ENCODE data around the gene GGCT. TPM values are rescaled to one million over a fixed set of nuclear protein-coding genes. Genes with fewer than 3 reads are reported as not detected.
"Not testable (repeated sequence)": the region's sequence is repeated elsewhere in the genome, so short reads cannot be mapped to it uniquely, and the experiment has no call there.

Gene GGCT
- total RNA-seq, 1 experiment from 2014 or later = 73.5 TPM

GRCh38 chr7:30503274-30504212 is 1.1 kb downstream of the GGCT start:
- H3K36me3 ChIP-seq (ENCODE audit: insufficient read depth, low read length) = peaks cover 35% of the 10 kb centered on the region
- H4K20me1 ChIP-seq (ENCODE audit: insufficient read depth, low read depth, low read length) = 0 out of 2 replicates have a peak, but pooled peaks cover 5% of the 10 kb centered on the region
- DNase-seq = peak; percentile 34
- H3K9me2 ChIP-seq (replicated peaks; ENCODE audit: insufficient read depth, low read length) = no peaks in the 10 kb centered on the region
- H3K79me2 ChIP-seq (ENCODE audit: low read length) = peaks cover 56% of the 10 kb centered on the region
- H3K4me2 ChIP-seq (ENCODE audit: low read depth, low read length, poor library complexity, severe bottlenecking) = peak overlapping the region; percentile 97
- H2AFZ ChIP-seq (ENCODE audit: low read length) = no peak overlapping the region
- peaks cover 28% of the 10 kb centered on the region for H3K4me1 ChIP-seq (ENCODE audit: low read length)
- no peak overlapping the region for H3K27ac ChIP-seq (ENCODE audit: low read length)
- H3K9me3 ChIP-seq (ENCODE audit: low read length) = no peaks in the 10 kb centered on the region
- peak overlapping the region; percentile 84 for H3K4me3 ChIP-seq (ENCODE audit: low read length)
- H3K9ac ChIP-seq (ENCODE audit: low read length) = peak overlapping the region; percentile 83
- H3K27me3 ChIP-seq (ENCODE audit: low read length) = no peaks in the 10 kb centered on the region

DNA sequence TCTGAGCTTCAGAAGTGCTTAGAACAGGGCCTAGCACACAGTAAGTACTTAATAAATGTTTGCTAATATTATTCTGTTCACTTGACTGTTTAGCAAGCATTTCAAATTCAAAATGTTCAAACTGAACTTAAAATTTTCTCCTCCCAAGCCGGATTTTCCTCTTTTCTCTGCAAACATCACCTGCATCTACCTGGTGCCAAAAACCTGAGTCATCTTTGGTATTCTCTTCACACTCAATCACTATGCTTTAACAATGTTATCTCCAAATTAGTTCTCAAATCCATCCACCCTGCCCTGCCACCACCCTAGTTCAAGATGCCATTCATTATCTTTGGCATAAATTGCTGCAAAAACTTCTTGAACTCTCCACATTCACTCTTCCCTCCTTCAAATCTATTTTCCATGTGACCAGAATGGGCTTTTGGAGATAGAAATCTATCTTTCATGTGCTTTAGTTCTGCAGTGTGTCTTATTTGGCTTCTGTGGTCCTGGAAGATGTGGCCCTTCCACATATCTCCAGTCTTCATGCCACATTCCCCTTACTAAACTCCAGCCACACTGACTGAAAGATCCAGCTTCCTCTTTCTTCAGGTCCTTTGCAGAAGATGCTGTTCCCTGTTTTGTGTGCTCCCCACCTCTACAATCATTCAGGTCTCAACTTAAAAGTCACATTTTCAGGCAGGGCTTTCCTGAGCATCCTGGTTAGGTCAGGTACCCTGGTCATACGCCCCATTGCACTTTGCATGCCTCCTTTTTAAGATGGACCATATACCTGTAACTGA is 2.0 kb downstream of the GGCT start:
- H3K36me3 ChIP-seq (ENCODE audit: insufficient read depth, low read length) = peaks cover 39% of the 10 kb centered on the region
- 0 out of 2 replicates have a peak, but pooled peaks cover 6% of the 10 kb centered on the region for H4K20me1 ChIP-seq (ENCODE audit: insufficient read depth, low read depth, low read length)
- no peak overlapping the region for H3K27ac ChIP-seq (ENCODE audit: low read length)
- peak overlapping the region; percentile 84 for H3K4me3 ChIP-seq (ENCODE audit: low read length)
- no peaks in the 10 kb centered on the region for H3K9me2 ChIP-seq (replicated peaks; ENCODE audit: insufficient read depth, low read length)
- DNase-seq = peak; percentile 44
- H3K9ac ChIP-seq (ENCODE audit: low read length) = peak overlapping the region; percentile 83; the same call in 1 of the 2 replicates
- H3K4me1 ChIP-seq (ENCODE audit: low read length) = peaks cover 28% of the 10 kb centered on the region
- peaks cover 56% of the 10 kb centered on the region for H3K79me2 ChIP-seq (ENCODE audit: low read length)
- H3K9me3 ChIP-seq (ENCODE audit: low read length) = no peaks in the 10 kb centered on the region
- H2AFZ ChIP-seq (ENCODE audit: low read length) = no peak overlapping the region
- peak overlapping the region; percentile 97 for H3K4me2 ChIP-seq (ENCODE audit: low read depth, low read length, poor library complexity, severe bottlenecking)
- no peaks in the 10 kb centered on the region for H3K27me3 ChIP-seq (ENCODE audit: low read length)

- H3K9me3 ChIP-seq (ENCODE audit: low read length) = no peaks in the 10 kb centered on the region
- H3K9me2 ChIP-seq (replicated peaks; ENCODE audit: insufficient read depth, low read length) = no peaks in the 10 kb centered on the region
- H3K4me1 ChIP-seq (ENCODE audit: low read length) = peaks cover 28% of the 10 kb centered on the region
- no peak overlapping the region for H3K4me3 ChIP-seq (ENCODE audit: low read length)
- H3K4me2 ChIP-seq (ENCODE audit: low read depth, low read length, poor library complexity, severe bottlenecking) = no peak overlapping the region
- no peak overlapping the region for H3K27ac ChIP-seq (ENCODE audit: low read length)
- no peak overlapping the region for H2AFZ ChIP-seq (ENCODE audit: low read length)
- no peaks in the 10 kb centered on the region for H3K27me3 ChIP-seq (ENCODE audit: low read length)
- H3K79me2 ChIP-seq (ENCODE audit: low read length) = peaks cover 56% of the 10 kb centered on the region
- 0 out of 2 replicates have a peak, but pooled peaks cover 8% of the 10 kb centered on the region for H4K20me1 ChIP-seq (ENCODE audit: insufficient read depth, low read depth, low read length)
- peaks cover 51% of the 10 kb centered on the region for H3K36me3 ChIP-seq (ENCODE audit: insufficient read depth, low read length)
- no peak overlapping the region for H3K9ac ChIP-seq (ENCODE audit: low read length)
- DNase-seq = no peak
These were observed 3.4 kb downstream of the GGCT start for GRCh38 chr7:30501264-30501663.

- no peak overlapping the region for H3K9ac ChIP-seq (ENCODE audit: low read length)
- no peak overlapping the region for H3K4me3 ChIP-seq (ENCODE audit: low read length)
- H3K27ac ChIP-seq (ENCODE audit: low read length) = no peak overlapping the region
- no peaks in the 10 kb centered on the region for H3K4me1 ChIP-seq (ENCODE audit: low read length)
- DNase-seq = no peak
- H3K79me2 ChIP-seq (ENCODE audit: low read length) = no peaks in the 10 kb centered on the region
- H3K9me2 ChIP-seq (replicated peaks; ENCODE audit: insufficient read depth, low read length) = no peaks in the 10 kb centered on the region
- H3K27me3 ChIP-seq (ENCODE audit: low read length) = no peaks in the 10 kb centered on the region
- 0 out of 2 replicates have a peak, but pooled peaks cover 3% of the 10 kb centered on the region for H4K20me1 ChIP-seq (ENCODE audit: insufficient read depth, low read depth, low read length)
- H3K4me2 ChIP-seq (ENCODE audit: low read depth, low read length, poor library complexity, severe bottlenecking) = no peak overlapping the region
- H3K36me3 ChIP-seq (ENCODE audit: insufficient read depth, low read length) = peaks cover 18% of the 10 kb centered on the region
- H2AFZ ChIP-seq (ENCODE audit: low read length) = no peak overlapping the region
- peaks cover 8% of the 10 kb centered on the region for H3K9me3 ChIP-seq (ENCODE audit: low read length)
These were observed 11.4 kb downstream of the GGCT start for GRCh38 chr7:30493228-30493627.

DNA sequence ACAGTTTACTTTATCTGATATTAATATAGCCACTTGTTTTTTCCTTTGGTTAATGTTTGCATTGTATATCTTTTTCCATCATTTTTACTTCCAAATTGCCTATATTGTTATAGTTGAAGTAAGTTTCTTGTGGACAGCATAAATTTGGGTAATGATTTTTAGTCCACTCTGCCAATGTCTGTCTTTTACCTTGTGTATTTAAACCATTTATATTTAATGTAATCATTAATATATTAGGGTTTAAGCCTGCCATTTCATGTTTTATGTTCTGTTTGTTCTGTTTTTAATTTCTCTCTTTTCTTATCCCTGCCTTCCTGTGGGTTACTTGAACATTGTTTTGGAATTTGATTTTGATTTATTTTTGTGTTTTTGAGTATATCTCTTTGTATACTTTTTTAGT is 13.2 kb downstream of the GGCT start:
- H3K9ac ChIP-seq (ENCODE audit: low read length) = no peak overlapping the region
- no peak for DNase-seq
- no peaks in the 10 kb centered on the region for H3K4me1 ChIP-seq (ENCODE audit: low read length)
- no peaks in the 10 kb centered on the region for H3K9me2 ChIP-seq (replicated peaks; ENCODE audit: insufficient read depth, low read length)
- H3K9me3 ChIP-seq (ENCODE audit: low read length) = peaks cover 8% of the 10 kb centered on the region
- no peaks in the 10 kb centered on the region for H3K27me3 ChIP-seq (ENCODE audit: low read length)
- no peak overlapping the region for H3K4me2 ChIP-seq (ENCODE audit: low read depth, low read length, poor library complexity, severe bottlenecking)
- H2AFZ ChIP-seq (ENCODE audit: low read length) = no peak overlapping the region
- H4K20me1 ChIP-seq (ENCODE audit: insufficient read depth, low read depth, low read length) = no peaks in the 10 kb centered on the region
- H3K36me3 ChIP-seq (ENCODE audit: insufficient read depth, low read length) = peaks cover 6% of the 10 kb centered on the region
- no peaks in the 10 kb centered on the region for H3K79me2 ChIP-seq (ENCODE audit: low read length)
- no peak overlapping the region for H3K27ac ChIP-seq (ENCODE audit: low read length)
- H3K4me3 ChIP-seq (ENCODE audit: low read length) = no peak overlapping the region

GRCh38 chr7:30487371-30487770 is 17.3 kb downstream of the GGCT start:
- no peak overlapping the region for H3K27ac ChIP-seq (ENCODE audit: low read length)

DNA sequence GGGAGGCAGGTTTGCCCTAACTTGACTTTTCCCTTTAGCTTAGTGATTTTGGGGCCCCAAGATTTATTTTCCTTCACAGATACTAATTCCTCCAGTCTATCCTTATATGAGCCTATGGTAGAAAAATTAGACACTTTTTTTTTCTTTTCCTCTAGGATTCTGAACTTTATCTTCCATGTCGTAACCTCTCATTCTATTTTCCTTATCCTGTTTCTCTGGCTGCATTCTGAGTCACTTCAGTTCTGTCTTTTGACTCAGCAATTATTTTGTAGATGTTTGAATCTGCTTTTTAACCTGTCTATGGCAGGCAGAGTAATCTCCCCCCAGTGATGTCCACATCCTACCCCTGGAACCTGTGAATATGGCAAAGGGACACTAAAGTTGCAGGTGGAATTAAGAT is 19.0 kb downstream of the GGCT start:
- no peak overlapping the region for H2AFZ ChIP-seq (ENCODE audit: low read length)

More at GRCh38 chr7:30487371-30487770, 17.3 kb downstream of the GGCT start:
- Histone ChIP-seq H2AFZ (ENCODE audit: low read length) (no peak overlapping the region), H3K4me3 (ENCODE audit: low read length) (no peak overlapping the region), H3K36me3 (ENCODE audit: insufficient read depth, low read length) (no peaks in the 10 kb centered on the region), H3K4me2 (ENCODE audit: low read depth, low read length, poor library complexity, severe bottlenecking) (no peak overlapping the region), H4K20me1 (ENCODE audit: insufficient read depth, low read depth, low read length) (no peaks in the 10 kb centered on the region), H3K9ac (ENCODE audit: low read length) (no peak overlapping the region), H3K9me2 (replicated peaks; ENCODE audit: insufficient read depth, low read length) (no peaks in the 10 kb centered on the region), H3K9me3 (ENCODE audit: low read length) (peaks cover 8% of the 10 kb centered on the region), H3K79me2 (ENCODE audit: low read length) (no peaks in the 10 kb centered on the region), H3K4me1 (ENCODE audit: low read length) (no peaks in the 10 kb centered on the region), H3K27me3 (ENCODE audit: low read length) (no peaks in the 10 kb centered on the region)
- no peak for DNase-seq

GRCh38 chr7:30481416-30481815 is 23.2 kb downstream of the GGCT start:
- not testable (repeated sequence) for H3K27ac ChIP-seq (ENCODE audit: low read length); H2AFZ ChIP-seq (ENCODE audit: low read length); DNase-seq

More for the DNA sequence above, 19.0 kb downstream of the GGCT start:
- Histone ChIP-seq H3K27ac (ENCODE audit: low read length) (no peak overlapping the region), H3K9ac (ENCODE audit: low read length) (no peak overlapping the region), H4K20me1 (ENCODE audit: insufficient read depth, low read depth, low read length) (no peaks in the 10 kb centered on the region), H3K36me3 (ENCODE audit: insufficient read depth, low read length) (no peaks in the 10 kb centered on the region), H3K9me2 (replicated peaks; ENCODE audit: insufficient read depth, low read length) (no peaks in the 10 kb centered on the region), H3K79me2 (ENCODE audit: low read length) (no peaks in the 10 kb centered on the region), H3K9me3 (ENCODE audit: low read length) (no peaks in the 10 kb centered on the region), H3K4me1 (ENCODE audit: low read length) (no peaks in the 10 kb centered on the region), H3K4me3 (ENCODE audit: low read length) (no peak overlapping the region), H3K4me2 (ENCODE audit: low read depth, low read length, poor library complexity, severe bottlenecking) (no peak overlapping the region), H3K27me3 (ENCODE audit: low read length) (no peaks in the 10 kb centered on the region)
- DNase-seq = no peak

More at GRCh38 chr7:30481416-30481815, 23.2 kb downstream of the GGCT start:
- H4K20me1 ChIP-seq (ENCODE audit: insufficient read depth, low read depth, low read length); H3K36me3 ChIP-seq (ENCODE audit: insufficient read depth, low read length); H3K4me2 ChIP-seq (ENCODE audit: low read depth, low read length, poor library complexity, severe bottlenecking); H3K9me2 ChIP-seq (replicated peaks; ENCODE audit: insufficient read depth, low read length); H3K9me3 ChIP-seq (ENCODE audit: low read length); H3K79me2 ChIP-seq (ENCODE audit: low read length); H3K27me3 ChIP-seq (ENCODE audit: low read length); H3K9ac ChIP-seq (ENCODE audit: low read length); H3K4me3 ChIP-seq (ENCODE audit: low read length): not testable (repeated sequence)
- H3K4me1 ChIP-seq (ENCODE audit: low read length) = peaks cover 17% of the 10 kb centered on the region

All from Karpas-422 (cell line).